GM04503 (cell line): ENCODE measurements around the gene LZTFL1.

Experiments used
- DNase-seq: peaks from one replicate; pipeline ENCODE4 v3.0.0-alpha.2; 2012; ENCODE audit warnings: low read depth

LZTFL1 gene

GRCh38 chr3:45841757-45842491 is at the start of gene LZTFL1:
TSS of gene LZTFL1 (minus strand) at chr3:45842119. CDS start at chr3:45841991, 128 bp downstream.
- DNase-seq: peak; percentile 90

GRCh38 chr3:45890405-45890804 is 48.5 kb upstream of the LZTFL1 start:
- DNase-seq: no peak

- DNase-seq: no peak
Measured at GRCh38 chr3:45889337-45889736, 47.4 kb upstream of the LZTFL1 start.

GRCh38 chr3:45887759-45888511 is 46.0 kb upstream of the LZTFL1 start:
- no peak for DNase-seq

GRCh38 chr3:45887285-45887684 is 45.4 kb upstream of the LZTFL1 start:
- DNase-seq: no peak

- DNase-seq: no peak
Measured at GRCh38 chr3:45885979-45886705, 44.2 kb upstream of the LZTFL1 start, which contains the start of gene CCR9. TSS of gene CCR9 (plus strand) at chr3:45886543. CDS start at chr3:45894934, 8,391 bp downstream.

GRCh38 chr3:45884368-45885201 is 42.7 kb upstream of the LZTFL1 start:
- no peak for DNase-seq

GRCh38 chr3:45881078-45882022 is 39.4 kb upstream of the LZTFL1 start:
- DNase-seq: no peak

- no peak for DNase-seq
Measured at GRCh38 chr3:45880725-45881077, 38.8 kb upstream of the LZTFL1 start.

GRCh38 chr3:45878124-45878523 is 36.2 kb upstream of the LZTFL1 start:
- no peak for DNase-seq

GRCh38 chr3:45874677-45875346 is 32.9 kb upstream of the LZTFL1 start:
- DNase-seq: no peak

GRCh38 chr3:45873638-45874037 is 31.7 kb upstream of the LZTFL1 start:
- no peak for DNase-seq

GRCh38 chr3:45873036-45873435 is 31.1 kb upstream of the LZTFL1 start:
- no peak for DNase-seq

GRCh38 chr3:45872569-45872968 is 30.6 kb upstream of the LZTFL1 start:
- DNase-seq: no peak

- DNase-seq: no peak
Measured at GRCh38 chr3:45871780-45872179, 29.9 kb upstream of the LZTFL1 start.

GRCh38 chr3:45870099-45870498 is 28.2 kb upstream of the LZTFL1 start:
- no peak for DNase-seq

GRCh38 chr3:45869638-45870037 is 27.7 kb upstream of the LZTFL1 start:
- DNase-seq: no peak

- DNase-seq: no peak
Measured at GRCh38 chr3:45868650-45869049, 26.7 kb upstream of the LZTFL1 start.

GRCh38 chr3:45868213-45868612 is 26.3 kb upstream of the LZTFL1 start:
- DNase-seq: no peak

GRCh38 chr3:45865563-45865962 is 23.6 kb upstream of the LZTFL1 start:
- no peak for DNase-seq
